ENCODE results near the gene MYEOV. TPM values are rescaled to one million over a fixed set of nuclear protein-coding genes. Genes with fewer than 3 reads are reported as not detected.
A peak's percentile ranks its signal among the peaks of the same experiment; 100 is the strongest.

Gene MYEOV
- total RNA-seq, 2 donors from 2014 or later = 0.12 TPM; not detected in 1

- H3K9me3 ChIP-seq = peaks cover 0 to 8% of the 10 kb centered on the region in 2 donors
- no peak overlapping the region for H3K4me3 ChIP-seq
- TF ChIP-seq CTCF (IDR thresholded peaks at IDR 0.05) = no peak
- no peak for DNase-seq (ENCODE audit: low spot score)
- H3K36me3 ChIP-seq = no peaks in the 10 kb centered on the region
- no peak overlapping the region for H3K27ac ChIP-seq
- H3K4me1 ChIP-seq = peaks cover 0 to 25% of the 10 kb centered on the region in 2 donors
- H3K27me3 ChIP-seq = no peaks in the 10 kb centered on the region
These were observed 18.8 kb downstream of the MYEOV start for GRCh38 chr11:69312453-69313404.

- H3K36me3 ChIP-seq = no peaks in the 10 kb centered on the region
- H3K27me3 ChIP-seq = no peaks in the 10 kb centered on the region
- no peak for DNase-seq (ENCODE audit: low spot score)
- H3K4me3 ChIP-seq = no peak overlapping the region
- H3K4me1 ChIP-seq = peaks cover 0 to 25% of the 10 kb centered on the region in 2 donors
- no peak for TF ChIP-seq CTCF (IDR thresholded peaks at IDR 0.05)
- H3K9me3 ChIP-seq = peaks cover 0 to 13% of the 10 kb centered on the region in 2 donors
- H3K27ac ChIP-seq = no peak overlapping the region
These were observed 20.0 kb downstream of the MYEOV start for GRCh38 chr11:69313992-69314391.

GRCh38 chr11:69314555-69314954 lies 20.6 kb downstream of the MYEOV start:
- Histone ChIP-seq H3K27me3 (no peaks in the 10 kb centered on the region), H3K27ac (no peak overlapping the region), H3K4me3 (no peak overlapping the region), H3K4me1 (peaks cover 0 to 25% of the 10 kb centered on the region in 2 donors), H3K9me3 (peaks cover 0 to 13% of the 10 kb centered on the region in 2 donors), H3K36me3 (no peaks in the 10 kb centered on the region)
- no peak for DNase-seq (ENCODE audit: low spot score)
- TF ChIP-seq CTCF (IDR thresholded peaks at IDR 0.05) = no peak

- peak overlapping the region in 1 of 2 donors; percentile 1 for H3K27ac ChIP-seq
- no peaks in the 10 kb centered on the region for H3K27me3 ChIP-seq
These were observed 23.0 kb downstream of the MYEOV start for GRCh38 chr11:69316956-69317355.

GRCh38 chr11:69317401-69318092 lies 23.6 kb downstream of the MYEOV start:
- Histone ChIP-seq H3K27ac (peak overlapping the region in 1 of 2 donors; percentile 1), H3K27me3 (no peaks in the 10 kb centered on the region)

More at GRCh38 chr11:69316956-69317355, 23.0 kb downstream of the MYEOV start:
- no peak for TF ChIP-seq CTCF (IDR thresholded peaks at IDR 0.05)
- DNase-seq (ENCODE audit: low spot score) = no peak
- H3K36me3 ChIP-seq = no peaks in the 10 kb centered on the region
- no peak overlapping the region for H3K4me3 ChIP-seq
- H3K4me1 ChIP-seq = peaks cover 0 to 15% of the 10 kb centered on the region in 2 donors
- H3K9me3 ChIP-seq = peaks cover 0 to 13% of the 10 kb centered on the region in 2 donors

More at GRCh38 chr11:69317401-69318092, 23.6 kb downstream of the MYEOV start:
- no peak for DNase-seq (ENCODE audit: low spot score)
- H3K9me3 ChIP-seq = peaks cover 0 to 13% of the 10 kb centered on the region in 2 donors
- TF ChIP-seq CTCF (IDR thresholded peaks at IDR 0.05) = no peak
- H3K4me3 ChIP-seq = no peak overlapping the region
- H3K36me3 ChIP-seq = no peaks in the 10 kb centered on the region
- peaks cover 0 to 9% of the 10 kb centered on the region in 2 donors for H3K4me1 ChIP-seq
